COR-L47 (cell line): ENCODE results near the gene DNPH1.

Experiments
- DNase-seq: peaks from one replicate; lab custom pipeline; 2025; lab: John Stamatoyannopoulos, UW

The DNPH1 gene

DNA sequence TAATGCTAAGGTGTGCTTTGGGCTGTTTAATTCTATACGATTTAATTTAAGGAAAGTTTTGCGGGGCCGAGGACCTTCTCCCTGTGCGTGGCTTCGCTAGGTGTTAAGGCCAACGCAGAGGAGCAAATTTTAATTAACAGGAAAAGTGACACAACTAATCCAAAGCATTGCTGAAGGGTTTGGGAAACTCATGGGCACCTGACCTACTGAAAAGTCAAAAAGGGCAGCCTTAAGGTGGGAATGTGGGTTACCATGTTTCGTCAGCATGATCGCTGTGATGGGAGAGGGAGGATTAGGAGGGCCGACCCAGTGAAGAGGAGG, 47.7 kb downstream of the DNPH1 start:
- no peak for DNase-seq

DNA sequence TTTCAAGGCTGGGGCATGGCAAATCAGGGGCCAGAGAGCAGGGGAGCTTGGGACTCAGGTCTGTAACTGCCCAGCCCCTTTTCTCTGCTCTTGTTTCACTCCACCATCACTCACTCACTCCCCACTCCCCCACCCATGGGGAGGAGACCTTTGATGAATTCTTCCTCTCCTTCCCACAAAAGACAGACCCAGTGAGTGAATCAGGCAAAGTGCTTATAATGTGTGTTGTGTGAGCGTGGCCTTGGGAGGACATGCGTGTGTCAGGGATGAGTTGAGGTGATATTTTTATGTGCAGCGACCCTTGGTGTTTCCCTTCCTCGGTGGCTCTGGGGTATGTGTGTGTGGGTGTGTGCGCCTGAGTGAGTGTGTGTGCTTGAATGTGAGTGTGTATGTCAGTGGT, 48.3 kb downstream of the DNPH1 start:
- DNase-seq: no peak

DNA sequence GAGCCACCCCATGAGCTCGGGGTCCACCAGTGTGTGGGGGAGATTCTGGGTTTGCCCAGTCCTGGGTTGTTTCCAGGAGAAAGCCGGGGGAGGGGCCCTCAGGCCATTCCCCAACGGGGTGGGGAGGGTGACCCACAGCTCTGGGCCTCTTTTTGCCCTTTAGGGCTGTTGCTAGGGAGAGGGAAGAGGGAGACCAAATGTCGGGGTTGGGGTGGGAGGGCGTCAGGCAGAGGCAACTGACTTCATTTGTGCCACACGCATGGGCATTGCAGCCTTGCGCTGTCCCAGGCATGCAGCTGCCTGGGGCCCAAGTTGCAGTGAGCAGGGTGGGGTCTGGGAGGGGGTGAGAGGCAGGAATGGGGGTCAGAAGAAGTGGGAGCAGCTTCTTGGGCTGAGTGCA, 49.2 kb downstream of the DNPH1 start:
- DNase-seq: no peak

DNA sequence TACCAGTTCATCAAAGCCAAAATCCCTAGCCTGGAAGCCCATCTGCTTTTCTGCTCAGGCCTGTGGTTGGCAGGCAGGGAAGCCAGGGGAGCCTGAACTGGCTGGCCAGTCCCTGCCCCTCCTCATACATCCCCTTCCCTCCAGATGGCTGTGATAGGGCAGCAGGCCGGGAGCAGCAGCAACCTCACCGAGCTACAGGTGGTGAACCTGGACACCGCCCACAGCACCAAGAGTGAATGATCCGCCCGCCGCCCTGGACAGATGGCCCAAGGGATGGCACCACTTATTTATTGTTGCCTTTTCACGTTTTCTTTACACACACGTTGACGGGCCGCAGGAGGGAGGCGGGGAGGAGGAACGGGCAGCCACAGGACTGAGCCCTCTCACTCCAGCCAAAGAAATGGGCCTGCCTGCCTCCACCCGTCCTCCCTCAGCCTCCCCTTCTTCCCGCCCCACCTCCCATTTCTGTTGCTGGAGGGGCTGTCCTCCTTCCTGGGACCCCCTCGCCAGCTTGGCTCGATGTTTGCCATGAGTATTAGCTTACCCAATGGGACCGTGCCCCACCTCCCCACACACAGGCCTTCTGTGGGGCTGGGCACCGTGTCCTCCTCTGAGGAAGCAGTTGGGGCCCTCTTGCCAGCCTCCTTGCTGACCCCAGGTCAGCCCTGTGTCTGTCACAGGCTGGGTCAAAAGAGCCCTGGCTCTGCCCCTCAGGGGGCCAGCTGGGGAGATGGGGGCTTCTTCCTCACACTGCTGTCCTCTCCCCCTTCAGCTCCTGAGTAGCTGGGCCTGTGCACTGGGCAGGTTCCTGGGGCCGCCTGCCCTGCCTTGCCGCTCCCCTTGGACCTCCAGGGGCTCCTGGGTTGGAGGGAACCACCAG, 50.1 kb downstream of the DNPH1 start:
- no peak for DNase-seq

GRCh38 chr6:43178150-43178549, 51.1 kb downstream of the DNPH1 start:
- DNase-seq: no peak

DNA sequence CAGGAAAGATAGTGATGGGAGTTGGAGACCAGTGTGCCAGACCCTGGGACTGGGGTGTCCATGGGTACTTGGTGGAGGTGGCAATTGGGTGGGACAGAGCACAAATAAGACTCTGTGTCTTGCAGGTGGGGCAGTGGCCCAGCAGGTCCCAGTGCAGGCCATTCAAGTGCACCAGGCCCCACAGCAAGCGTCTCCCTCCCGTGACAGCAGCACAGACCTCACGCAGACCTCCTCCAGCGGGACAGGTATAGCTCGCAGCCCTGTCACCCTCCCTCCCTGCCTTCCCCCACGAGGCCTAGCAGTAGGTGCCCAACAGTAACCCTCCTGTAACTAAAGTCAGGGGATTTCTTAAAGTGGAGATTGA, 52.9 kb downstream of the DNPH1 start:
- DNase-seq: no peak

DNA sequence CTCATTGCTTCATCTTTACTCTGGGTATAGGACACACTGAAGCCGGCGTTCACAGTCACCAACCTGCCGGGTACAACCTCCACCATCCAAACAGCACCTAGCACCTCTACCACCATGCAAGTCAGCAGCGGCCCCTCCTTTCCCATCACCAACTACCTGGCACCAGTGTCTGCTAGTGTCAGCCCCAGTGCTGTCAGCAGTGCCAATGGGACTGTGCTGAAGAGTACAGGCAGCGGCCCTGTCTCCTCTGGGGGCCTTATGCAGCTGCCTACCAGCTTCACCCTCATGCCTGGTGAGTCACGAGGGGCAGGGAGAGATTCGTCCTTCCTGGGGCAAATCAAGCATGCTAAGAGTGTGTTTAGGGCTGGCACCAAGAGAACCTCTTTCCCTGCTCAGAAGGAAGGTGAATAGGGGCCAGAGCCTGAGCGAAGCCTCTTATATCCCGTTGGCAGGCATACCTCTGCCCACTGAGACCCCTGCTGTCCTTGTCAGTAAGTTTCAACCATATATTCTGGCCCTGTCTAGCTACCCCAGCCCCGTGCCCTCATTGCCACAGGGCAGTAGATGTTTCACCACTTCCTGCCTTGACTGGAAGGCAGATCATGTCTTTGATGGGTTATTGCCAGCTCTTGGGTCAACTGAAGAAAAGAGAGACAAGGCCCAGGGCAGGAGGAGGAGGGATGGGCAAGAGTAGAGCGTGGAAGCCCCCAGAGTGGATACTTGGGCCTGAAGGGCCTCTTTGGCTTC, 53.4 kb downstream of the DNPH1 start:
- DNase-seq: no peak
